H9 (cell line): ENCODE data around the gene ADAM17. TPM values are rescaled to one million over a fixed set of nuclear protein-coding genes. Genes with fewer than 3 reads are reported as not detected.

Experiments used
- DNase-seq: peaks from one replicate; pipeline ENCODE4 v3.0.0-alpha.2; 2017
- H2AFZ ChIP-seq: one replicate; pipeline ENCODE4 v1.6.1; 2013; ENCODE audit warnings: mild to moderate bottlenecking, low read length, control low read depth, moderate library complexity
- H2AK5ac ChIP-seq: 2 replicates; pipeline ENCODE4 v1.6.1; 2013; ENCODE audit warnings: low read length, control low read depth, mixed read lengths; ENCODE audit not compliant: insufficient read length
- H2BK120ac ChIP-seq: one replicate; pipeline ENCODE4 v1.6.1; 2013; ENCODE audit warnings: low read depth, mild to moderate bottlenecking, low read length, control low read depth, inconsistent platforms; ENCODE audit not compliant: poor library complexity, severe bottlenecking
- H2BK12ac ChIP-seq: 2 replicates; pipeline ENCODE4 v1.6.1; 2013; ENCODE audit warnings: low read length, control low read depth, mixed read lengths, low read depth; ENCODE audit not compliant: insufficient read length
- H2BK15ac ChIP-seq: 2 replicates; pipeline ENCODE4 v1.6.1; 2013; ENCODE audit warnings: low read depth, low read length, control low read depth
- H2BK20ac ChIP-seq: one replicate; pipeline ENCODE4 v1.6.1; 2013; ENCODE audit warnings: low read depth, mild to moderate bottlenecking, low read length, control low read depth, inconsistent platforms; ENCODE audit not compliant: poor library complexity, severe bottlenecking
- H2BK5ac ChIP-seq: 2 replicates; pipeline ENCODE4 v1.6.1; 2013; ENCODE audit warnings: low read length, control low read depth, mixed read lengths; ENCODE audit not compliant: insufficient read length
- H3K14ac ChIP-seq: 2 replicates; pipeline ENCODE4 v1.6.1; 2013; ENCODE audit warnings: low read length, control low read depth; ENCODE audit not compliant: insufficient read depth
- H3K18ac ChIP-seq: 2 replicates; pipeline ENCODE4 v1.6.1; 2013; ENCODE audit warnings: low read depth, mild to moderate bottlenecking, mixed read lengths, low read length, control low read depth; ENCODE audit not compliant: insufficient read length
- H3K23ac ChIP-seq: 2 replicates; pipeline ENCODE4 v1.6.1; 2013; ENCODE audit warnings: low read length, control low read depth, mixed read lengths, low read depth; ENCODE audit not compliant: insufficient read length
- H3K23me2 ChIP-seq: 2 replicates; pipeline ENCODE4 v1.6.1; 2013; ENCODE audit warnings: low read depth, mild to moderate bottlenecking, mixed read lengths, low read length, control low read depth; ENCODE audit not compliant: insufficient read length, poor library complexity, severe bottlenecking
- H3K27ac ChIP-seq: 2 replicates; pipeline ENCODE4 v1.5.1; 2013; ENCODE audit warnings: low read length, control low read depth, mixed read lengths, low read depth; ENCODE audit not compliant: insufficient read length
- H3K27me3 ChIP-seq: 2 replicates; pipeline ENCODE4 v1.6.1; 2013; ENCODE audit warnings: low read length, control low read depth, inconsistent platforms; ENCODE audit not compliant: insufficient read depth
- H3K4ac ChIP-seq: 2 replicates; pipeline ENCODE4 v1.6.1; 2013; ENCODE audit warnings: low read depth, mild to moderate bottlenecking, control low read depth, inconsistent platforms, low read length, moderate library complexity
- H3K4me1 ChIP-seq: 2 replicates; pipeline ENCODE4 v1.6.1; 2013; ENCODE audit warnings: low read length, control low read depth, inconsistent platforms; ENCODE audit not compliant: insufficient read depth
- H3K4me2 ChIP-seq: 2 replicates; pipeline ENCODE4 v1.6.1; 2013; ENCODE audit warnings: low read length, control low read depth, mixed read lengths; ENCODE audit not compliant: insufficient read length, insufficient read depth
- H3K56ac ChIP-seq: 2 replicates; pipeline ENCODE4 v1.6.1; 2013; ENCODE audit warnings: low read depth, mild to moderate bottlenecking, mixed read lengths, low read length, control low read depth; ENCODE audit not compliant: insufficient read length
- H3K79me1 ChIP-seq: 2 replicates; pipeline ENCODE4 v1.6.1; 2013; ENCODE audit warnings: low read depth, mild to moderate bottlenecking, moderate library complexity, low read length, control low read depth, inconsistent platforms; ENCODE audit not compliant: insufficient read depth, poor library complexity, severe bottlenecking
- H3K79me2 ChIP-seq: 2 replicates; pipeline ENCODE4 v1.6.1; 2013; ENCODE audit warnings: low read length, control low read depth, inconsistent platforms; ENCODE audit not compliant: insufficient read depth
- H3K9ac ChIP-seq: 2 replicates; pipeline ENCODE4 v1.6.1; 2013; ENCODE audit warnings: low read length, control low read depth, mixed read lengths; ENCODE audit not compliant: insufficient read length; ENCODE audit errors: extremely low read depth
- H3K9me3 ChIP-seq: one replicate; pipeline ENCODE4 v1.6.1; 2013; ENCODE audit warnings: low read depth, low read length, inconsistent platforms; ENCODE audit not compliant: control insufficient read depth
- H3T11ph ChIP-seq: one replicate; pipeline ENCODE4 v1.6.1; 2013; ENCODE audit warnings: mild to moderate bottlenecking, low read length, control low read depth, inconsistent platforms
- H4K20me1 ChIP-seq: one replicate; pipeline ENCODE4 v1.6.1; 2013; ENCODE audit not compliant: control insufficient read depth, insufficient read length, insufficient read depth
- H4K5ac ChIP-seq: 2 replicates; pipeline ENCODE4 v1.6.1; 2013; ENCODE audit warnings: low read depth, mild to moderate bottlenecking, mixed read lengths, low read length, control low read depth; ENCODE audit not compliant: insufficient read length
- H4K8ac ChIP-seq: replicated peaks from 2 replicates; pipeline ENCODE4 v1.6.1; 2013; ENCODE audit warnings: low read length, control low read depth, mixed read lengths, low read depth; ENCODE audit not compliant: insufficient read length
- H4K91ac ChIP-seq: 2 replicates; pipeline ENCODE4 v1.6.1; 2013; ENCODE audit warnings: low read depth, mild to moderate bottlenecking, moderate library complexity, mixed read lengths, low read length, control low read depth; ENCODE audit not compliant: insufficient read length
- H3K27ac Mint-ChIP-seq, 3 experiments: 2 replicates in 2 of 3; 3 replicates in 1 of 3; pipeline ENCODE4 v1.8.0; 2020 to 2021; ENCODE audit warnings: mixed read lengths in 3 of 3, mild to moderate bottlenecking in 1 of 3, moderate library complexity in 1 of 3
- H3K27me3 Mint-ChIP-seq: 2 replicates; pipeline ENCODE4 v1.8.0; 2021; ENCODE audit warnings: low read depth, mild to moderate bottlenecking, moderate library complexity, mixed read lengths
- H3K36me3 Mint-ChIP-seq, 3 experiments: 2 replicates in 2 of 3; 3 replicates in 1 of 3; pipeline ENCODE4 v1.8.0; 2020 to 2021; ENCODE audit warnings: low read depth in 3 of 3, mixed read lengths in 3 of 3; ENCODE audit not compliant: insufficient read depth in 1 of 3
- H3K4me1 Mint-ChIP-seq, 2 experiments: 2 replicates each; pipeline ENCODE4 v1.8.0; 2020; ENCODE audit warnings: mixed read lengths in 2 of 2
- H3K4me3 Mint-ChIP-seq, 2 experiments: 2 replicates in 1 of 2; 3 replicates in 1 of 2; pipeline ENCODE4 v1.8.0; 2020 to 2021; ENCODE audit warnings: mild to moderate bottlenecking in 2 of 2, mixed read lengths in 2 of 2, moderate library complexity in 1 of 2
- H3K9me3 Mint-ChIP-seq, 2 experiments: 2 replicates in 1 of 2; 3 replicates in 1 of 2; pipeline ENCODE4 v1.8.0; 2020; ENCODE audit warnings: mild to moderate bottlenecking in 2 of 2, mixed read lengths in 2 of 2, moderate library complexity in 1 of 2
- WGBS: extraction: QIAGEN DNeasy Blood & Tissue Kit; methylation state at CpG from one replicate; pipeline ENCODE4 v1.1.7; 2013; ENCODE audit warnings: missing lambda C conversion rate, low lambda C conversion rate, mixed read lengths; ENCODE audit not compliant: insufficient read length; ENCODE audit errors: extremely low coverage; 5-methylcytosine and 5-hydroxymethylcytosine counted together
- total RNA-seq: library from RNA; stranded (reverse); gene quantifications from 2 replicates; pipeline ENCODE4 v1.2.1, GENCODE V29; 2021
- TF ChIP-seq, protein P1 (sequence below): fragments of 200-600 bp; sonication (generic); conservative IDR thresholded peaks from 3 replicates; pipeline ENCODE4 v1.8.0; 2021; ENCODE audit warnings: antibody characterized with exemption, mild to moderate bottlenecking

ADAM17 gene
- total RNA-seq, 1 experiment from 2014 or later = 26.3 TPM

DNA sequence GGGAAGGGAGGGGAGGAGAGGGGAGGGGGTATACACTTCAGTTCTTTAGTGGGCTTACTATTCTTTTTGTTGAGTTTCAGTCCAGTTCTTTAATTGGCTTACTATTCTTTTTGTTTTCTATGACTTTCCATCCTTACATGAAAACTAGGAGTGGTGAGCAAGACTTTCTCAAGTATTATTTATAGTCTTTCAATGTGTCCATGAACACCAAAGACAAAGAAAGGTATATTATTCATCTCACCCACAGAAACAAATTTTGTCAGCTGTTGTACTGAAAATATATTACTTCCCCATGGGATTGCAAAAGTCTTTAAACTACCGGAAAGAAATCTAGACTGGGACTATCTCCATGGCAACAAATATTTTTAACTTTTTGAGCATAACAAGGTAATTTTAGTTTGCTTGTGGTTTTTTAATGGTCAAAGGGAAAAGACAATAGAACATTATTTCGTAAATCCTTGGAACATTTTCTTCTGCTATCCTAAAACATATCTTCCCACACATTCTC, 17.6 kb downstream of the ADAM17 start:
- H3K27ac ChIP-seq = no peak overlapping the region
- H3K18ac ChIP-seq = no peak overlapping the region
- no peak overlapping the region for H3K4me2 ChIP-seq
- no peaks in the 10 kb centered on the region for H3K79me2 ChIP-seq
- no peak overlapping the region for H2AK5ac ChIP-seq
- no peak overlapping the region for H2AFZ ChIP-seq
- H3K9ac ChIP-seq = no peak overlapping the region
- no peak overlapping the region for H3K27ac Mint-ChIP-seq
- no peak overlapping the region for H2BK12ac ChIP-seq
- no peaks in the 10 kb centered on the region; a peak in 1 of 4 replicates for H3K4me1 Mint-ChIP-seq
- H4K91ac ChIP-seq = no peak overlapping the region
- no peaks in the 10 kb centered on the region for H3K27me3 Mint-ChIP-seq
- H3K56ac ChIP-seq = no peak overlapping the region
- H4K20me1 ChIP-seq = no peaks in the 10 kb centered on the region
- no peak overlapping the region for H2BK120ac ChIP-seq
- H4K5ac ChIP-seq = no peak overlapping the region
- no peak overlapping the region for H3K4me3 Mint-ChIP-seq
- H3K79me1 ChIP-seq = no peaks in the 10 kb centered on the region
- no peak overlapping the region for H3K4ac ChIP-seq
- H3K14ac ChIP-seq = no peak overlapping the region
- no peak overlapping the region for H2BK5ac ChIP-seq
- TF ChIP-seq, protein P1, sequence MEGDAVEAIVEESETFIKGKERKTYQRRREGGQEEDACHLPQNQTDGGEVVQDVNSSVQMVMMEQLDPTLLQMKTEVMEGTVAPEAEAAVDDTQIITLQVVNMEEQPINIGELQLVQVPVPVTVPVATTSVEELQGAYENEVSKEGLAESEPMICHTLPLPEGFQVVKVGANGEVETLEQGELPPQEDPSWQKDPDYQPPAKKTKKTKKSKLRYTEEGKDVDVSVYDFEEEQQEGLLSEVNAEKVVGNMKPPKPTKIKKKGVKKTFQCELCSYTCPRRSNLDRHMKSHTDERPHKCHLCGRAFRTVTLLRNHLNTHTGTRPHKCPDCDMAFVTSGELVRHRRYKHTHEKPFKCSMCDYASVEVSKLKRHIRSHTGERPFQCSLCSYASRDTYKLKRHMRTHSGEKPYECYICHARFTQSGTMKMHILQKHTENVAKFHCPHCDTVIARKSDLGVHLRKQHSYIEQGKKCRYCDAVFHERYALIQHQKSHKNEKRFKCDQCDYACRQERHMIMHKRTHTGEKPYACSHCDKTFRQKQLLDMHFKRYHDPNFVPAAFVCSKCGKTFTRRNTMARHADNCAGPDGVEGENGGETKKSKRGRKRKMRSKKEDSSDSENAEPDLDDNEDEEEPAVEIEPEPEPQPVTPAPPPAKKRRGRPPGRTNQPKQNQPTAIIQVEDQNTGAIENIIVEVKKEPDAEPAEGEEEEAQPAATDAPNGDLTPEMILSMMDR = no peak
- no CpG with 5 or more reads among the region's 2 CpGs for WGBS
- no peaks in the 10 kb centered on the region for H3K4me1 ChIP-seq
- DNase-seq = no peak
- no peaks in the 10 kb centered on the region for H3K23me2 ChIP-seq
- no peaks in the 10 kb centered on the region for H3K9me3 ChIP-seq
- H3K23ac ChIP-seq = no peak overlapping the region
- no peak overlapping the region for H3T11ph ChIP-seq
- no peak overlapping the region for H2BK15ac ChIP-seq
- no peaks in the 10 kb centered on the region for H3K9me3 Mint-ChIP-seq
- H3K36me3 Mint-ChIP-seq = peaks cover 0 to 15% (median 12%) of the 10 kb centered on the region in 3 experiments; a peak in 4 of 7 replicates
- H2BK20ac ChIP-seq = no peak overlapping the region
- no peaks in the 10 kb centered on the region for H3K27me3 ChIP-seq
- no peak overlapping the region for H4K8ac ChIP-seq
